ENCODE measurements around the gene EPHB2. TPM values are rescaled to one million over a fixed set of nuclear protein-coding genes. Genes with fewer than 3 reads are reported as not detected.
A peak's percentile ranks its signal among the peaks of the same experiment; 100 is the strongest.

The EPHB2 gene
- total and polyA plus RNA-seq, 2 of the 4 experiments (the other 2 are of a cell fraction), result 52.3 to 58.8 TPM

- Histone ChIP-seq H3K18ac (ENCODE audit: low read depth, low read length) (no peak overlapping the region), H2BK5ac (ENCODE audit: low read depth, low read length, poor library complexity, severe bottlenecking) (peak overlapping the region; percentile 53), H2BK20ac (ENCODE audit: low read depth, low read length) (peak overlapping the region; percentile 53), H3K4me1 (ENCODE audit: control insufficient read depth, insufficient read depth, low read length) (peaks cover 7% of the 10 kb centered on the region), H2AK5ac (ENCODE audit: low read depth, low read length) (0 out of 2 replicates have a peak overlapping the region, but pooled peaks have one; percentile 1), H3K4ac (ENCODE audit: low read depth, low read length) (peak overlapping the region; percentile 55; the same call in 1 of the 2 replicates), H3K14ac (replicated peaks; ENCODE audit: low read depth, low read length) (no peak overlapping the region), H3K4me2 (ENCODE audit: low read depth, low read length) (no peak overlapping the region), H3K23ac (ENCODE audit: low read depth, low read length) (no peak overlapping the region), H4K20me1 (ENCODE audit: insufficient read depth, low read length) (peaks cover 17% of the 10 kb centered on the region; the same call in 1 of the 2 replicates), H2BK120ac (ENCODE audit: low read depth, low read length) (peak overlapping the region; percentile 21; the same call in 1 of the 2 replicates), H3K9me1 (ENCODE audit: insufficient read depth, low read length) (peaks cover 6% of the 10 kb centered on the region; the same call in 1 of the 2 replicates), H3K9ac (ENCODE audit: low read depth, low read length) (0 out of 2 replicates have a peak overlapping the region, but pooled peaks have one; percentile 0), H3K56ac (ENCODE audit: extremely low read depth, insufficient read depth, low read length) (no peak overlapping the region), H4K8ac (ENCODE audit: low read depth in 2 of 2, low read length in 2 of 2) (peak overlapping the region in 1 of 2 experiments; percentile 20; a peak in 1 of 4 replicates), H3K27ac (ENCODE audit: insufficient read depth, low read length) (peak overlapping the region; percentile 30), H4K5ac (ENCODE audit: low read depth, low read length) (no peak overlapping the region), H3K9me3 (ENCODE audit: control insufficient read depth, insufficient read depth, low read length) (no peaks in the 10 kb centered on the region), H3K27me3 (ENCODE audit: control insufficient read depth, insufficient read depth, low read length) (no peaks in the 10 kb centered on the region), H2BK15ac (ENCODE audit: low read depth, low read length) (no peak overlapping the region; the same call in 2 of the 3 replicates), H2AFZ (replicated peaks; ENCODE audit: low read length, poor library complexity) (peak overlapping the region; percentile 7), H3K36me3 (ENCODE audit: control insufficient read depth, insufficient read depth, low read length) (peaks cover 24% of the 10 kb centered on the region), H3K79me1 (ENCODE audit: low read depth in 1 of 2, low read length in 2 of 2) (peaks cover 6 to 24% of the 10 kb centered on the region in 2 experiments; a peak in 3 of 4 replicates), H3K4me3 (ENCODE audit: insufficient read depth, low read depth, low read length) (no peak overlapping the region), H4K91ac (ENCODE audit: insufficient read depth, low read depth, low read length) (peak overlapping the region; percentile 17), H2AK9ac (replicated peaks; ENCODE audit: low read depth, low read length, poor library complexity) (no peak overlapping the region)
- DNase-seq (peak; percentile 80), ATAC-seq (ENCODE audit: low read depth) (peak; percentile 98)
- no TSS peak for BruUV-seq (replicated peaks)
- intact Hi-C loops (cut with micrococcal nuclease), result loop anchor here (1.0 kb wide), 2 partner anchors 158 to 188 kb away; no protein-coding TSS in a partner anchor
- dilution Hi-C loops (cut with HindIII; ENCODE audit: low sequenced_read_pairs, unreplicated experiment), result no loop called here
- no CpG with 5 or more reads among the region's 4 CpGs for WGBS, 2 experiments (ENCODE audit: extremely low coverage in 2 of 2, insufficient read length in 1 of 2)
- in situ Hi-C loops (cut with MboI; ENCODE audit: low sequenced_read_pairs), result no loop called here
- CTCF ChIA-PET, result interaction anchor here (0.6 to 1.9 kb wide), 17 partner anchors 9 to 189 kb away, joined by 3 to 31 read pairs (median 3); no protein-coding TSS in a partner anchor
- POLR2A ChIA-PET (ENCODE audit: unreplicated experiment), result no interaction called here
- TF ChIP-seq RFX5 (IDR thresholded peaks at IDR 0.05; ENCODE audit: low read depth, low read length), result no peak
- TF ChIP-seq POLR2A (IDR thresholded peaks at IDR 0.05; ENCODE audit: low read depth, low read length), result no peak
- TF ChIP-seq RAD21 (IDR thresholded peaks at IDR 0.05; ENCODE audit: low read length), result peak; percentile 86
- TF ChIP-seq RCOR1 (IDR thresholded peaks at IDR 0.05; ENCODE audit: insufficient replicate concordance, low read length), result no peak
- TF ChIP-seq FOS (IDR thresholded peaks at IDR 0.05; ENCODE audit: low read depth, low read length), result no peak
- no peak for TF ChIP-seq MAFK (IDR thresholded peaks at IDR 0.05; ENCODE audit: low read depth, low read length)
- no peak for TF ChIP-seq ELK1 (IDR thresholded peaks at IDR 0.05; ENCODE audit: borderline replicate concordance, low read depth, low read length)
- 0 out of 2 replicates have a peak, but pooled peaks have one; percentile 26 for TF ChIP-seq NFE2L2 (IDR thresholded peaks at IDR 0.05; ENCODE audit: low read depth, low read length)
- TF ChIP-seq BHLHE40 (IDR thresholded peaks at IDR 0.05; ENCODE audit: low read depth, low read length), result no peak
- TF ChIP-seq SMC3 (IDR thresholded peaks at IDR 0.05; ENCODE audit: low read depth, low read length), result peak; percentile 82
- no peak for TF ChIP-seq USF2 (IDR thresholded peaks at IDR 0.05; ENCODE audit: low read depth, low read length)
- no peak for TF ChIP-seq MXI1 (IDR thresholded peaks at IDR 0.05; ENCODE audit: borderline replicate concordance, low read depth, low read length)
- TF ChIP-seq, protein P1, sequence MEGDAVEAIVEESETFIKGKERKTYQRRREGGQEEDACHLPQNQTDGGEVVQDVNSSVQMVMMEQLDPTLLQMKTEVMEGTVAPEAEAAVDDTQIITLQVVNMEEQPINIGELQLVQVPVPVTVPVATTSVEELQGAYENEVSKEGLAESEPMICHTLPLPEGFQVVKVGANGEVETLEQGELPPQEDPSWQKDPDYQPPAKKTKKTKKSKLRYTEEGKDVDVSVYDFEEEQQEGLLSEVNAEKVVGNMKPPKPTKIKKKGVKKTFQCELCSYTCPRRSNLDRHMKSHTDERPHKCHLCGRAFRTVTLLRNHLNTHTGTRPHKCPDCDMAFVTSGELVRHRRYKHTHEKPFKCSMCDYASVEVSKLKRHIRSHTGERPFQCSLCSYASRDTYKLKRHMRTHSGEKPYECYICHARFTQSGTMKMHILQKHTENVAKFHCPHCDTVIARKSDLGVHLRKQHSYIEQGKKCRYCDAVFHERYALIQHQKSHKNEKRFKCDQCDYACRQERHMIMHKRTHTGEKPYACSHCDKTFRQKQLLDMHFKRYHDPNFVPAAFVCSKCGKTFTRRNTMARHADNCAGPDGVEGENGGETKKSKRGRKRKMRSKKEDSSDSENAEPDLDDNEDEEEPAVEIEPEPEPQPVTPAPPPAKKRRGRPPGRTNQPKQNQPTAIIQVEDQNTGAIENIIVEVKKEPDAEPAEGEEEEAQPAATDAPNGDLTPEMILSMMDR (conservative IDR thresholded peaks at IDR 0.05; ENCODE audit: low read depth, low read length), result peak; percentile 94
- TF ChIP-seq CHD1 (IDR thresholded peaks at IDR 0.05; ENCODE audit: low read depth, low read length), result no peak
These were observed 151.3 kb downstream of the EPHB2 start for GRCh38 chr1:22861764-22862440.

Data from IMR-90 (cell line).